DND-41 (cell line): ENCODE results near the gene GADD45GIP1.

Experiments used
- CTCF ChIP-seq: IDR thresholded peaks from 2 replicates; pipeline ENCODE4 v1.5.1; 2012; ENCODE audit warnings: borderline replicate concordance, low read length, moderate library complexity, mild to moderate bottlenecking; ENCODE audit not compliant: poor library complexity, severe bottlenecking; ENCODE audit errors: extremely low read depth
- EZH2 ChIP-seq: IDR thresholded peaks from 3 replicates; pipeline ENCODE4 v1.6.1; 2012; ENCODE audit warnings: borderline replicate concordance, low read depth, mild to moderate bottlenecking, moderate library complexity, low read length, inconsistent platforms; ENCODE audit not compliant: severe bottlenecking

DNA sequence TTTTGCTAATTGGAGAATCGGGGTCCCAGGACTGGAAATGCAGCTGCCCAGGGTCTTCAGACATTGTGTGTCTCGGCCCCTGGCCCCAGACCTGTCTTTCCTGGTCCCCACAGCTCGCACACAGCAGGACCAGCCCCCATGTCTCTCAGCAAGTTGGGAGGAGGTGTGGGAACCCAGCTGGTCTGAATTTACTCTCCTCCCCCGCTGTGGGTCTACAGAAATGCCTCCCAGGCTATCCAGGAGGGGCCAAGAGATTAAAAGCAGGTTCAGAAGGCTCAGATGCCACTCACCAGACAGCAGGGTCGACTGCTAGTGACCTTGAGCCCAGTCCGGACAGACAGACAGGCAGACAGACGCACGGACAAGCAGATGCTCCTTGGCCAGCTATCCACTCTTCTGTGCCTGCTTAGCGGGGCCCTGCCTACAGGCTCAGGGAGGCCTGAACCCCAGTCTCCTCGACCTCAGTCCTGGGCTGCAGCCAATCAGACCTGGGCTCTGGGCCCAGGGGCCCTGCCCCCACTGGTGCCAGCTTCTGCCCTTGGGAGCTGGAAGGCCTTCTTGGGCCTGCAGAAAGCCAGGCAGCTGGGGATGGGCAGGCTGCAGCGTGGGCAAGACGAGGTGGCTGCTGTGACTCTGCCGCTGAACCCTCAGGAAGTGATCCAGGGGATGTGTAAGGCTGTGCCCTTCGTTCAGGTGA, 12.4 kb upstream of the GADD45GIP1 start, which contains the start of gene DAND5:
- no peak for TF ChIP-seq CTCF
- no peak for TF ChIP-seq EZH2
